ENCODE measurements around the gene PLCL1. TPM values are rescaled to one million over a fixed set of nuclear protein-coding genes. Genes with fewer than 3 reads are reported as not detected.

PLCL1 gene
- total RNA-seq, 1 donor from 2014 or later, result 0.20 TPM

DNA sequence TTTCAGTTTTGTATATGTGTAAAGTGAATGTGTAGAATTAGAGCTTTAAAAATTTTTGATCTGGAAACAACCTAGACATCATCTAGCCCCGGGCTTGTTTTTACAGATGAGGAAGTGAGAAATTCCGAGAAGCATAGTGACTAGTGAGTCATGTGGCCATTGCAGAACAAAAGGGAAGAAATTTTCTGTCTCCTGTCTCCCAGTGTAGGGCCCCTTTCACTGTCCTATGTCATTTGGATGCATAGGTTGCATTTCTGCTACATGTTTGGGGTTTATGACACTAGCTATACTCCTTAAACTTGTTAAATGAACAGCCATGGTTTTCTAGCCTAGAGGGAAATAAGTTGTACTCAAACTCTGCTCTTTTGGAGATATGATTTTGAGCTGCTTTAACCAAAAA, 84.6 kb downstream of the PLCL1 start:
- ATAC-seq, result peak; percentile 68

DNA sequence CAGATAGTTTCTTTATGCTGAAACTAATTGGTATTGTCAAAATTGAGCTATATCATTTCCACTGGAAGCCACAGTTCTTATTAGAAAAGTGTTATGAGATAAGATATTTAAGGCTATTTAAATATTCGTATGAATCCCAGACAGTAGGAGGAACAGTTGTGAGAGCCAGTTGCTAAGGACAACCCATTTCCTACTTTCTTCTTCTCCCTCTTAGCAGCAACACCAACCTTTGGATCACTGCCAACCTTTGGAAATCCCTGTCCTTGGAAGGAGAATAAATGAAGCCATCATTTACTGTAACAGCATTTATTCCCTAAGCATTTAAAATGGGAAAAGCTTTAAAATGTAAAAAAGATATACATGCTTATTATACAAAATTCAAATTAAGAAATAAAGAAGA, 85.8 kb downstream of the PLCL1 start:
- no peak for ATAC-seq

DNA sequence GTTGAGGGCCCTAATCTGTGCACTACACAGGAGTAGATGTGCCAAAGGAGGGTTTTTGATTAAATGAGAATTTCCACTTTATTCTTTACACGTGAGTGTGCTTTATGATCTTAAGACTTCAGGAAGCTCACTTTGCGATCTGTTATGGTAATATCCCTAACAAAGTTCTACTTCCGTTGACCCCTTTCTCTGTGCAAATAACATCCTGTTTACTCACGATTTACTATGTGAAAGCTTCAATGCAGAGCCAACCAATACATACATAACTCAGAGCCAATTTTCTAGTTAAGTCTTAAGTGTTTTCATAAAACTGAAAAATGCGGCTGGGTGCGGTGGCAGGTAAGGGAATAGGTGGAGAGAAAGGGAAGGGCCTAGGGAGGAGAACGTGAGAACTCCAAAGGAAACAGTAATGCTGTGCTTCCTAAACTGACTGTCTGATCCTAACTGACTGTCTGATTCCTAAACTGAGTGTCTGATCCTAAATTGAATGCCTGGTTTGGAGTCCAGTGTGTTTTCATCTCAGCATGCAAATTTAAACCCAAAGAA, 87.6 kb downstream of the PLCL1 start:
- ATAC-seq, result no peak

DNA sequence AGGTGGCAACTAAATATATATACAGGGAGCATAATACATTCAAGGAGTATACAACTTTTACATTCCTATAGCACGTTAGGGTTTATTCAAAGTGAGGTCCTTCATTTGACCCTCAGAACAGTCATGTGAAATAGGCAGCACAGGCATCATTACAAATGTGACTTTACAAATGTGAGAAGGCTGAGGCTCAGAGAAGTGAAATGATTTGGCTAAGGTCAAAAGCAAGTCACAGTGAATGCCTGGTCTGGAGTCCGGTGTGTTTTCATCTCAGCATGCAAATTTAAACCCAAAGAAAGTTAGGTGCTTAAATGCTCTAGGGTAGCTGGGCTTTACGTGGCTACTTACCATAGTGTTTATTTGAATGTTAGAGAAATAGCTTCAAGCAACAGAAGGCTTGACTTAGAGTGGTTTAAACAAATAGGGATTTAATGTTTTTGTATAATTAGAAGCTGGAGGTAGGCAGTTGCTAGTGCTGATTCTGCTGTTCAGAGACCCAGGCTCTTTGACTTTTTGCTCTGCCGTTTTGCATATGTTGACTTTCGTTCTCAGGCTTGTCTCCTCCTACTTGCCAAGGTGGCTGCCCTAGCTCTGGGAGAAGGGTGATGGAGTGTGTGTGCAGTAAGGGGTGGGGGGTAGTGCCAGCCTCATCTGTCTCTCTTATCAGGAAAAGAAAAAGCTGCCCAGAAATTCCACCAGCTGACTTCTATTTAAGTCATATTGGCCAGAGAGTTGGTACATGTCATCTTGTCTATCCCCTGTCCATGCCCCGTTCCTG, 89.2 kb downstream of the PLCL1 start:
- ATAC-seq, result no peak

DNA sequence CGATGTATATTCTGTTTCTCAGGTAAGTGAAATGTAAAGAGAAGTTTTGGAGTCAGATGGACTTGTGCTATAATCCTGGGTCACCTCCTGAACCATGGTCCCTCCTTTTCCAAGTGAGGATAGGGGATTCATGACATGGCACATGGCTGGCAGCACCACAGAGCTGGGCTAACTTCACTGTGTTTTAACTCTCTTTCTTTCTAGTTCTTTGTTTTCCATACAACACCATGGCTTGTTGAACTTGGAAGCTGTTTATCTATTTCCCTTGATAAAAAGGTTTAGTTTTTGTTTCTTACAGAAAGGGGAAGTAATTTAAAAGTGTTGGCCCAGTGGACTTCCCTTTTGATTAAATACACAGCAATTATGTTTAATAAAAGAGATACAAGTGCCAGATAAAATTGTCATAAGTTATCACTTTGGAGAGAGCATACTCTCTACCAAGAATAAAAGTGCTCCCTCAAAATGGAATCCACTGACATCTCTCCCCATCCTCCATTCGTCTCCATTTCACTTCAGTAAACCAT, 90.4 kb downstream of the PLCL1 start:
- no peak for ATAC-seq

DNA sequence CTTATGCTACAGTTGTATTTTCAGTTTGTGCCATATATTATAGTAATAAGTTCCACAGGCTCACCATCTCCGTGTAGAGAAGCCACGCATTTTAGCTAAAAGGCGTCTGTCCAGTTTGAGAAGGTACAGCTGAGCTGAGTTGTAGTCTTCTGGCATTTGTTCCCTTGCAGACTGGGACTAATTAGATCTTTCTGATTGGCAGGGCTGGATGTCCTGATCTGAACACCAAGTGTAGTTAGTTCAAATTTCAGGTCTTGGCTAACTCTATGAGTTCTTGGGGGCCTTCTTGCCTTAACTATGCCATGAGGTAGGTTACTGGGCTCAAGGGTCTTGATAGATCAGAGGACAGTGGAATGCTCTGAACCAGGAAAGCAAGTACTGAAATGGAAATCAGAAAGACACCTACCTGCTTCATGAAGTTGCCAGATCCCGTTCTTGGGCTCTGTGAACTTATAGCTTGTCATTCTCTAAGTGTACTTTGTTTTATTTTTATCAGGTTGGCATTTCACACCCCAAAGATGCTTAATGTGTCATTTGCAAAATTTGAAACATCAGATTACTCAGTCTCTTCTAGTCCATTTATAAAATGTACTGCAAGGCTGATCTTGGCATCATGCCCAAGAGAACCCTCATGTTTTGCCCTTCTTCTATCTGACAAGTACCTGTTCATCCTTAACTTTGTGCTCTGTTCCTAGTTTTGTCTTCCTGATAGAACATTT, 93.7 kb downstream of the PLCL1 start:
- no peak for ATAC-seq

DNA sequence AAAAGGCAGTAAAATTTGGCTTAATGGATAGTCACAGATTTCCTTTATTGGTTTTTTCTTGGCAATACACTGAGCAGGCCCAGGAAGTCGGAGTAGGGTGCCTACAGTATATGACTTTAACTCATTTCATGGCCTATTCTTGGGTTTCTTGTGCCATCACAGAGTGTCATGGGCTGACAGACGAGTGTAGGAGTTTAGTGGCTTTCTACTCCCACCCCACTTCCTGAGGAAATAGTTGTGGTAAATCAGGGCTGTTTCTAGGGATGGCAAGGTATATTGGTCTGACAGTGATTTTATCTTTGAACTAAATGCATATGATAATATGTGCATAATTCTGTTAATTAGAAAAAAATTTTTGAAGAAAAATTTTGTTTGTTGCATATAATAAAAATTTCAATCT, 100.1 kb downstream of the PLCL1 start:
- ATAC-seq, result no peak

DNA sequence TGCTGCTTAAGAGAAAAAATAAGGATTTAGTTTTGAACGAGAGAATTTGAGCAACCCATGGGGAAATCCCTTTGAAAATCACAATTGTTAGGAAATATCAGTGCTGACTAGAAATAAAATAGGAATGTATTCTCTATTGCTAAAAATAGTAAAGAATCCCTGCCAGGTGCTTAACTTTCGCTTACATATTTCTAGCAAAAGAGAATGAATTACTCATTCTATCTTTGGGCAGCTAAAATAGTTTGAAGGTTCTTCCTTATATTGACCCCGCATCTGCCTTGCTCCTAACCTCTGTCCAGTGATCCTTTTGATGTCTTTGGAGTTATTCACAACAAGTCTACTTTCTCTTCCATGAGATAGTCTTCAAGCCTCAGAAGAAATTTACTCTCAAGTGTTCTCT, 103.8 kb downstream of the PLCL1 start:
- ATAC-seq, result no peak

DNA sequence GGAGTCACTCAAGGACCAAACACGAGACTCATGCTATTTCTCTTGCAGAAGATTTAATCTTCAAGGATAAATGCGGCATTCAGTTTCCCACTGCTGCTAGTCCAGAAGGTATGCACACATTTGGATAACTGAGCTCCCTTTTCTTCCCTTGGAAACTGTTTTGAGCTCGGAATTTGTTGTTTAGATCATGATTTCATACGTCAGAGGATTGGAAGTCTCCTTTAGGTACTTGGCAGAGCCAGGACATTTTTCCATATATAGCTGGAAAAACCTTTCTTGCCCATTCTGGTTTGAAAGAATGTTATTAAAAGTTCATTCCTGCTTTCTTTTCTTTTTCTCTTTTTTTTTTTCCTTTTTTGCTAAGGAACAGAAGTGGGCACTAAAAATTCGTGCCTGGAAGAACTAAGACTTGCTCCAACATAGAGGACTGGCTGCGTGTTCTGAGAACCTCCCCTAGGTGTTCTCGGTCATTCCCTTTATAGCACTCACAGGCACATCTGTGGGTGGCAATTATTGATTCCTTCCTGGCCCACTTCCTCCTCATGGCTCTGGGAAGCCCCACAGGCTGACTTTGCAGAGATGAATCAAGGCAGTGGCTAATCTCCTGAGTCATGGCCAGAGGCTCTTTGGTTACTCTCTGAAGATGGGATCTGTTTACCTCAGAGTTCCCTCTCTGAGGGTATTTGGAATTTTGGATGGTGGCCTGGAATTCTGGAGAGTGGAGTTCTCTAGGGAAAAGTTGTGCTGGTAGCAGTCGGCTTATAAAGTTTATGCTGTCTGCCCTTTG, 104.8 kb downstream of the PLCL1 start:
- ATAC-seq, result no peak

DNA sequence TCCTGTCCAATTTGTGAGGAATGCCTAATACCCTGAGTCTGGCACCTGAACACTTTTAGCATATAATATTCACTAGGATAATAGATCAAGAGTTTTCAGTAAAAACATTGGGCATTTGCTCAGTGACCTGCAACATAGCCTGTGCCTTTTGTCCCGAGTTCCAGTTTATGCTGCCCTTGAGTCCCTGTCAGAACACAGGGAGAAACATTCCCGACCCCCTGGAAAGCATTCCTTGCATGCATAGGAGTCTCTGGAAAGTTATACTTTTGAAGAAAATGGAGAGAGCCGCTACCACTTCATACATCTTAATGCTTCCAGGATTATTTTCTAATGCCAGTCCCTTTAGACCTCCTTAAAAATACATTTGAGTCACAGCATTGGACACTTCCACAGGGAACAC, 107.3 kb downstream of the PLCL1 start:
- ATAC-seq, result no peak

DNA sequence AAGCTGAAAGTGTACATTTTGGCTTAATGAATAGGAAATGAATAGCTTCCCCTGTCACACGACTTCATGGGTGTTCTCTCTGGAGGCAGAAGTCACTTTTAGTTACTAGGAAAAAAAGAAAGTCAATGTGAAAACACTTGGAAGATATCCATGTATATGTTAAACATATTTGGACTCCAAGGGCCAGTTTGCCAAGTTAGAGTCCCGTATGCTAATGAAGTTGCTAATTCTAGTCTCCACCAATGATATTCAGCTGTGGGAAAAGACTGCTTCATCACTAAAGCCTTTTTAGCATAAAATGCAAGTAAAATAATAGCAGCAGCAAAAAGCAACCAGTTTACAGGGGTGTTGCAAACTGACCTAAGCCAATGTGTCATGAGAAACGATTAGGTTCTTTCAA, 108.7 kb downstream of the PLCL1 start:
- ATAC-seq, result no peak

DNA sequence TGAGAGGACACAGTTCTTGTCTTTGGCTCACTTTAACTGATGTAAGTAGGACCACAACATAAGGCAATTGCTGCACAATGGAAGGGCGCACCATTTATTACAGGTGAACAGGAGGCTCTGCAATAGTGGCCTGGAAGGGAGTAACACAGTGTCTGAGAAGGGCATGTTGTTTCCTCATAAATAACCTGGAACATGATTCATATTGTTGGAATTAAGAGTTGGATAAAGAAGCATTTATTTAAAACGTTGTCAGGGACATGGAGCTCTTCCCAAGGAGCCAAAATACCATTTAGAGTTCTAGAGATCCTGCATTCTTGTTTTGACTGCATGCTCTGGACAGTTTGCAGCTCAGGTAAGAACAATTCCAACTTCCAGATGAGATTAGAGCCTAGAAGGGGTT, 110.4 kb downstream of the PLCL1 start:
- ATAC-seq, result no peak

DNA sequence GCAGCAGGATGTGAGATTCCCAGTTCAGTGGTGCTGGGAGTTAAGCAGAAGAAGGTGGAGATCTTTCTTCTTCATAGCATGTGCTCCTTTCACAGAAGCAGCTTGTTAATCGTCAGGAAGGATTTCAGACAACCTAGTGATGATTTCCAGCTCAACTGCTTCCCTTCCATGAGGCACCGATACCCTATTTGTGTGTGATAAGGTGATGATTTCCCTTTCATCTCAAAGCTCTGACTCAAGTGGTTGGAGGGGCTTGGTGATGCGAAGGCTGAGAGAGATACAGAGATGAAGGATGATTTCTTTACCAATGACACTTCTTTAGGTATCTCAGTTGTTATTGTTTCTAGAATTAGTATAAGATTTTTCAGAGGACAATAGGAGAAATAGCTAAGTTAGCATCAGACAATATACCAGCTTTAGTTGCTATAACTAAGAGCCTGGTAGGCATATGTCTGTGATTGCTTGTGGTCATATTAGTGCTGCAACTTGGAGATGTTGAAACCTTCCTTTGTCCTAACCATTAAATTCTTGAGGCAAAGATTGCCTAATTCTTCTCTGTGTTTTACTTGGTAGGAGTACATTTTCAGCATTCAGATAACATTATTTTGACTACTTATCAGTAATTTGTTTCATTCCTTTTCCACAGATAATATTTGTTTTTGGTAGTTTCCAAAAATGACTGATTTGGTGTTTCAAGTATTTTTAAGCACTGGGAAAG, 111.3 kb downstream of the PLCL1 start:
- ATAC-seq, result no peak

DNA sequence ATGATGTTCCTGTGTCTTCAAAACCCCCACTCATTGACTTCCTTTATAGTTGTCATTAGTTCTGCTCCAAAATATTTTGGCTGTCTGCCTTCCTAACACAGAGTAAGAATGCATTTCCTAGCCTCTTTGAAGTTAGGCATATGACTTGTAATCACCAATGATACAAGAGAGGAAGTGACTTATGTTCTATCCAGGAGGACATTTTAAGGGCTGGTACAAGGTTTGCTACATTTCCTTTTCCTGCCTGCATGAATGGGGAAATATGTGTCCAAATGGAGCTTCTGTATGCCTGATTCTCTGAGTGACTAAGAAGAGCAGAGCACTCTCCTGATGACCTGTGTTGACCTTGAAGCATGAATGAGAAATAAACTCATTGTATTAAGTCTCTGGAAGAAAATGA, 115.1 kb downstream of the PLCL1 start:
- peak; percentile 37 for ATAC-seq

DNA sequence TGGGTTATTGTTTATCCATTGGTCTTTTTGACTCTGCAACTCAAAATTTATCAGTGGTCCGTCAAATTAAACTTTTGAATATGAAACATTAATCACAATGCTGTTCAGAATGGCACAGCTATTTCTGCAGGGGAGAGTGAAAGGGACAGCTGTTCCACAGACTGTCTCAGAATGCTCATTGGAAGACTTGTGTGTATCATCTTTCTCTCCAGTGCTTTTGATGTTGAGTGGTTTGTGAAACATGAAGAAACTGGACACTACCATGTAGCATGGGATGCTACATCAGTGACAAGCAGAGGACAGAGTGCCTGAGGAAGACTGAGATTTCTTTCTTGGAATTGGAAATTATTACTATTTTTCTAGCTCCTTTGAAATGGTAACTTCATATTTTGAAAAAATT, 115.7 kb downstream of the PLCL1 start:
- ATAC-seq, result no peak

DNA sequence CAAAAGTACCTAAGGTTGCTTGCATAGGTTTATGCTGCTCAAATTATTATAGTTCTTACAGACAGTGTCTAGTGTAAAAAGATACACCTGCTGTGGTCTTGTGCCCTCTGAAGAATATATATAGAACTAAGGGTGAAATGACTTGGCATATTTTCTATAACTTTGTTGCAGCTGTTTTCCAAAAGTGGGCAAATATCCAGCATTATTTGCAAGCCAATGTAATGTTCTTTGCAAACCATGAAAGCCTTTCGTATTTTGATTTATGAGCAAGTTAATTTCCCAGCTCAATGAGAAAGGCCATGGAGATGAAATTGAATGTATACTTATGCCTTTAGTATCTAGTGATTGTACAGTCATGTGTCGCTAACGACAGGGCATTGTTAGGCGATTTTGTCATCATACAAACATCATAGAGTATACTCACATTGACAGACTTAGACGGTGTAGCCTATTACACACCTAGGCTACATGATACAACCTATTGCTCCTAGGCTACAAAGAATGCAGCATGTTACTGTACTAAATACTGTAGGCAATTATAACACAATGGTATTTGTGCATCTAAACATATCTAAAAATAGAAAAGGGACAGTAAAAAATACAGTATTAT, 116.3 kb downstream of the PLCL1 start:
- no peak for ATAC-seq

DNA sequence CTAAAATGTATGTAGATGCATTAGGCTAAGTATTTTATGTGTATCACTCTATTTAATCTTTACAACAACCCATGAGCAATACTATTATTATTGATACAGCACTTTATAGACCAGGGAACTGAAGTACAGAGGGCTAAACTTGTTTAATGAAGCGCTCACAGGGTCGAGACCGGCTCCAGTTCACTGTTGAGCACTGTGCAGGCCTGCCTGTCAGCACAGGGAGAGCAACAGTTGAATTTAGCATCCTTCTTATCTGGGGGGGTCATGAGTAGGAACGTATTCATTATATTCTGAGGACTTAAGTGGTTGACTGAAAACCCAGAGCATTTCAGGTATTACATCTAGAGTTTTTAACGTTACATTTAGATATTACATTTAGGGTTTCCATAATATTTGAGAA, 120.1 kb downstream of the PLCL1 start:
- no peak for ATAC-seq

DNA sequence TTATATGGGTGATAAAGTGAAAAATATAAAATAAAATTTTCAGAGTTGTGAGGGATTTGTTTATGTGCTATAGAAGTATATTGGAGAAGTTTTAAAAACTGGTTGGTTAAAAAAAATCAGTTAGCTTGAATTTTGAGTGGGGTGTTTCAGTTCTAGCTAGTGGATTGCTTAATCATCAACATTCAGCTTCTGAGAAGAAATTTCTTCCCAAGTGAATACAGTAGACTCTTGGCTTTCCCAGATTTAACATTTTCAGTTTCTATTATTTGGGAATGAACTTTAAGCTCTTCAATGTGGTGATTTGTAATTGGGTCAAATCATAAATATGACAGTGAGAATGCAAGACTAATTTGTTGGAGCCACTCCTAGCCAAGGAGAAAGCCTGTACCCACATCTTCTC, 120.8 kb downstream of the PLCL1 start:
- ATAC-seq, result no peak

DNA sequence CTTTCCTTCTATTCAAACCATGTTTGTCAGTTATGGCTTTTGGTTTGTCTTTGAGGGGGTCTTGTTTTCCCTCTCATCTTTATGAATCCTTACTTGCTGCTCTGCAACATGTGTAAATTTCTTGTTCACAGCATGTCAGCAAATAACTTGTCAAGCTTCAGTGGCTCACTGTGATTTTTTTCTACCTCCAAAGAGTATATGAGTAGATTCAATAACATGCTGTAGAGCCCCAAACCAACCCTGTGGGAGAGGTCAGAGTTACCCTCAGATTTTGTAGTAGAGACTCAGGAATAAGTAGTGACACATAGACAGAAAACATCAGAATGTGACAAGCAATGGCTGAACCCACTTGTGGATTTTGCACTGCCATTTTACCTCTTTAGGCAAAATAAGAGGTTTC, 121.6 kb downstream of the PLCL1 start:
- no peak for ATAC-seq

DNA sequence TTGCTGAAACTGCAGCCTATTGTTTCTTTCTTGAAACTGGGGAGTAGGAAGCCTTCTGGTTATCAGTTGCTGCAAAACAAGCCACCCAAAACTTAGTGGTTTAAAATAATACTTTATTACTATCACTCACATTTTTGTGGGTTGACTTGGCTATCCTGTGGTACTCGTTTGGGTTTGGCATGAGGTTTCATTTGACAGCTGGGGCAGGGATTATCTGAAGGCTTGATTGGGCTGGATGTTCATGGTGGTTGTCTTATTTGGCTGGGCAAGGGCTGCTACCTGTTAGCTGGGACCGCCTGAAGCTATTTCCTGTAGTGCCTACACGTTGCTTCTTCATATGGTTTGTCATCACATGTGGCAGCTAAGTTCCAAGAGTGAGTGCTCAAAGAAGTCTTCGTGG, 122.3 kb downstream of the PLCL1 start:
- no peak for ATAC-seq

DNA sequence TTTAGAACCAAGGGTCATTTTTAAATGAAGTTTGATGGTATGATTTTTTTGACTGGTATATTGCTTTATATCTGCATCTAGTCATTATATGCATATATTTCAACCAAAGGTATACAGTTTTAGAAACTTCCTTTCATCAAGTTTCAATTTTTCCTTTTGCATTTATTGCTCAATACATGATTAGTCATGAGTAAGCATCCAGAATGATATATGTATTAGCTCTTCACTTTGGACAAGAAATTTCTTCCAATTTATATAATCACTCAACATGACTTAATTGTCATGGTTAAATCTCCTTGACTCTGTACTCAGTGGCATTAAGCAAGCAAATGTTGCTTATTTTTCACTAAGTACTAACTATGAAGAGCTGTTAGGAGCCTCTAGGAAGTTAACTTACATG, 123.6 kb downstream of the PLCL1 start:
- no peak for ATAC-seq

All from esophagus mucosa (tissue), 1 donor.